Measurements from ENCODE around the gene TRAF2. TPM values are rescaled to one million over a fixed set of nuclear protein-coding genes. Genes with fewer than 3 reads are reported as not detected.

TRAF2 gene
- total RNA-seq, 2 donors from 2014 or later = 5.2 to 30.7 TPM

DNA sequence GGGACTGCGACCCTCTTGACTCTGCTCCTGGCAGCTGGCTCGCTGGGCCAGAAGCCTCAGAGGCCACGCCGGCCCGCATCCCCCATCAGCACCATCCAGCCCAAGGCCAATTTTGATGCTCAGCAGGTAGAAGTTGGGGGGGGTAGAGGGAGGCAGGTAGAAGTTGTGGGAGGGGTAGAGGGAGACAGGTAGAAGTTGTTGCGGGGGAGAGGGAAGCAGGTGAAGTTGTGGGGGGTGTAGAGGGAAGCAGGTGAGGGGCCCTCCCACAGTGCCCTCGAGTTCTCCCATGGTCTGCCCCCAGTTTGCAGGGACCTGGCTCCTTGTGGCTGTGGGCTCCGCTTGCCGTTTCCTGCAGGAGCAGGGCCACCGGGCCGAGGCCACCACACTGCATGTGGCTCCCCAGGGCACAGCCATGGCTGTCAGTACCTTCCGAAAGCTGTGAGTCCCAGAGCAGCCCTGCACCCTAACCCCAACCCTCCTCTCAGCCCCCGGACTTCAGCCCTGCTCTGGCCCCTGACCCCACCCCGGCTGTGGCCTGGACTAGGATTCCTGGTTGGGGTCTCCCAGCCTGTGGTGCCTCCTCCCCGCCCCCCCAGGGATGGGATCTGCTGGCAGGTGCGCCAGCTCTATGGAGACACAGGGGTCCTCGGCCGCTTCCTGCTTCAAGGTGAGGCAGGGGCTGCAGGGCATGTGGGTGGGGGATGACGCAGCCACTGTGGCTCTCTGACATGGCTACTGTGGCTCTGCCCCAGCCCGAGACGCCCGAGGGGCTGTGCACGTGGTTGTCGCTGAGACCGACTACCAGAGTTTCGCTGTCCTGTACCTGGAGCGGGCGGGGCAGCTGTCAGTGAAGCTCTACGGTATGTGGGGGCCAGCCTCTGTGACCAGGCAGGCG, 59.3 kb downstream of the TRAF2 start:
- H3K4me1 ChIP-seq = peaks cover 50% of the 10 kb centered on the region
- H3K4me3 ChIP-seq = no peak overlapping the region
- H3K27me3 ChIP-seq = no peaks in the 10 kb centered on the region
- no peak for DNase-seq
- intact Hi-C loops (cut with DNase I) = loop anchor here (10.0 kb wide), 1 partner anchor 91 kb away; the partner anchor contains the start of gene MAMDC4
- WGBS, 2 donors = 86 to 88% methylated on average over 18 to 30 of the region's 30 CpGs
- no peak overlapping the region for H3K27ac ChIP-seq
- H3K9me3 ChIP-seq = no peaks in the 10 kb centered on the region
- TF ChIP-seq POLR2A (IDR thresholded peaks at IDR 0.05) (no peak), CTCF (IDR thresholded peaks at IDR 0.05) (no peak)
- peaks cover 16 to 21% of the 10 kb centered on the region in 2 donors for H3K36me3 ChIP-seq (replicated peaks in 1 of 2; ENCODE audit: insufficient read depth in 1 of 2, low read depth in 2 of 2)
- ATAC-seq = no peak

DNA sequence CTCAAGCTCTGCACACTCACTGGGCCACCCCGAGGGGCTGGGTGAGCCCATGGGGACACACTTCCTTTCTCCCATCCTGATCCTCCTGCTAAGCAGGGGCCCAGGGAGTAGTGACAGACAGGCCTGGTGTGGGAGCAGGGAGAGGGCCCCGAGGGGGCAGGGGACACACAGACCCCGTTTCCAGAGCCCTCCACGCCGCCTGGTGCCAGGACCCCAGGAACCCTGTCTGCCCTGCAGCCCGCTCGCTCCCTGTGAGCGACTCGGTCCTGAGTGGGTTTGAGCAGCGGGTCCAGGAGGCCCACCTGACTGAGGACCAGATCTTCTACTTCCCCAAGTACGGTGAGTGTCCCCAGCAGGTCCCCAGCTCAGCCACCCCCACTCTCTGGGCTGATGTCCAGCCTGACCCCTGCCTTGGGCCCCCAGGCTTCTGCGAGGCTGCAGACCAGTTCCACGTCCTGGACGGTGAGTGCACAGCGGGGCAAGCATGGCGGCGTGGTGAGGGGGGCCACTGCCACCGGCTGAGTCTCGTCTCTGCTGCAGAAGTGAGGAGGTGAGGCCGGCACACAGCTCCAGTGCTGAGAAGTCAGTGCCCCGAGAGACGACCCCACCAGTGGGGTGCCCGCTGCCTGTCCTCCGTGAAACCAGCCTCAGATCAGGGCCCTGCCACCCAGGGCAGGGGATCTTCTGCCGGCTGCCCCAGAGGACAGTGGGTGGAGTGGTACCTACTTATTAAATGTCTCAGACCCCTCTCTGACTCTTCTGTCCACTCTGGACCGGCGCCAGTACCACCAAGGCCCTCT, 60.1 kb downstream of the TRAF2 start:
- no peak for DNase-seq
- Histone ChIP-seq H3K9me3 (no peaks in the 10 kb centered on the region), H3K27ac (peak overlapping the region in 1 of 4 donors; percentile 42), H3K36me3 (replicated peaks in 1 of 2; ENCODE audit: insufficient read depth in 1 of 2, low read depth in 2 of 2) (peaks cover 9 to 13% of the 10 kb centered on the region in 2 donors), H3K27me3 (no peaks in the 10 kb centered on the region), H3K4me3 (no peak overlapping the region), H3K4me1 (peaks cover 58% of the 10 kb centered on the region)
- TF ChIP-seq POLR2A (IDR thresholded peaks at IDR 0.05) = no peak
- TF ChIP-seq CTCF (IDR thresholded peaks at IDR 0.05) = no peak
- 59 to 73% methylated on average over 3 to 26 of the region's 27 CpGs for WGBS, 2 donors
- intact Hi-C loops (cut with DNase I) = loop anchor here (10.0 kb wide), 1 partner anchor 92 kb away; the partner anchor contains the start of gene MAMDC4
- no peak for ATAC-seq

DNA sequence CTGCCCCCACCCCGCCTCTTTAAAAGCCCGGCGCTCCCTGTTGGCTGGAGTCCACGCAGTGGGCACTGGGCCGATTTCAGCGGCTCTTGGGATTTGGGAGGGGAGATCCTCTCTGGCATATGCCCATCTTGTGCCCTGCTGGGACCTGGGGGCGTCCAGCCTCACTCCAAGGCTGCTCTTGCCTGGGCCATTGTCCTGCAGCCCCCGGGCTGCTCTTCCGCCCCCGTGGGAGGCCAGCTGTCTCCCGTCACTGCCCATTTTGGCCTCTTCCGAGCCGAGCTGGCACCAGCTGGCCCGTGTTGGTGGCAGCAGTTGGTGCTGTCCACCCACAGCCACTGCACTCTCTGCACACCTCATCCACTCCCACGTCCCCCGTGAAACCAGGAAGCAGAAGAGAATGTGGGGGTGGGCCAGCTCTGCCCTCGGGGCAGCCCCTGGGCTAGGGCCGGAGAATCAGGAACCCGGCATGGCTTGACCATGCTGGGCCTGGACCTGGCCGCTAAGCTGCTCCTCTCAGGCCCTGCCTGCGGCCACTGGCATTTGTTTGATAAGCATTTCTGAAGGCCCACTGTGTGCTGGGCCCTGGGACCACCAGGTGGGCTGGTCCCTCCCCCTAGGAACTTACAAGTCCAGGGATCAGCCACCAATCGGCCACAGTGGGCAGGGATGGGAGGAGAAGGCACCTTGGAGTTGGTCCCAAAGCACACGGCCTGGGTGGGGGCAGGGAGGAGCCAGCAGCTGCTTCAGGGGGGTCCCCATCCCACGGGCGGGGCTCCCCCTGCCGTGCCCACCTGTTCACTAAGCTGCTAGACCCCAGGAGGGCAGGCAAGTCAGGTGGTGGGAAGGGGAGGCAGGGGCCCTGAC, 60.9 kb downstream of the TRAF2 start:
- no peak overlapping the region for H3K4me3 ChIP-seq
- no peak for ATAC-seq
- TF ChIP-seq POLR2A (IDR thresholded peaks at IDR 0.05) (no peak), CTCF (IDR thresholded peaks at IDR 0.05) (no peak)
- H3K9me3 ChIP-seq = no peaks in the 10 kb centered on the region
- peaks cover 1 to 4% of the 10 kb centered on the region in 2 donors for H3K36me3 ChIP-seq (replicated peaks in 1 of 2; ENCODE audit: insufficient read depth in 1 of 2, low read depth in 2 of 2)
- 53 to 61% methylated on average over 10 to 26 of the region's 26 CpGs for WGBS, 2 donors
- H3K4me1 ChIP-seq = peaks cover 66% of the 10 kb centered on the region
- intact Hi-C loops (cut with DNase I) = loop anchor here (10.0 kb wide), 1 partner anchor 92 kb away; the partner anchor contains the start of gene MAMDC4
- no peaks in the 10 kb centered on the region for H3K27me3 ChIP-seq
- DNase-seq = no peak
- peak overlapping the region in 2 of 4 donors; percentile 42 to 91 for H3K27ac ChIP-seq

- Histone ChIP-seq H3K27me3 (no peaks in the 10 kb centered on the region), H3K27ac (peak overlapping the region in 2 of 4 donors; percentile 42 to 91), H3K36me3 (replicated peaks in 1 of 2; ENCODE audit: insufficient read depth in 1 of 2, low read depth in 2 of 2) (no peaks in the 10 kb centered on the region), H3K4me1 (peaks cover 61% of the 10 kb centered on the region), H3K9me3 (no peaks in the 10 kb centered on the region), H3K4me3 (no peak overlapping the region)
- intact Hi-C loops (cut with DNase I) = loop anchor here (10.0 kb wide), 1 partner anchor 93 kb away; the partner anchor contains the start of gene MAMDC4
- TF ChIP-seq POLR2A (IDR thresholded peaks at IDR 0.05) = no peak
- TF ChIP-seq CTCF (IDR thresholded peaks at IDR 0.05) = peak in 4 of 7 experiments; percentile 21 to 34 (median 28)
- DNase-seq = peak in 1 of 4 donors; percentile 50
- WGBS, 2 donors = 41 to 58% methylated on average over 8 to 15 of the region's 15 CpGs
- no peak for ATAC-seq
These were observed 61.7 kb downstream of the TRAF2 start for GRCh38 chr9:136947955-136948510.
